HepG2 (cell line): ENCODE results near the gene CDK5RAP2. TPM values are rescaled to one million over a fixed set of nuclear protein-coding genes. Genes with fewer than 3 reads are reported as not detected.

Source experiments
- ARID3A ChIP-seq: IDR thresholded peaks from 2 replicates; pipeline ENCODE4 v1.6.1; 2012; ENCODE audit warnings: low read depth, low read length, improper control_type of control experiment
- HES4 ChIP-seq: sonication (generic); formaldehyde crosslinking; IDR thresholded peaks from 2 replicates; pipeline ENCODE4 v1.9.0; 2021; ENCODE audit warnings: mild to moderate bottlenecking, missing genetic modification reagents, borderline replicate concordance
- MNT ChIP-seq: fragments of 450-650 bp; IDR thresholded peaks from 2 replicates; pipeline ENCODE4 v1.6.1; 2016
- RELA ChIP-seq: sonication (generic); formaldehyde crosslinking; IDR thresholded peaks from 2 replicates; pipeline ENCODE4 v1.4.0; 2020; ENCODE audit warnings: missing genetic modification reagents
- SMC3 ChIP-seq: IDR thresholded peaks from 2 replicates; pipeline ENCODE4 v1.6.1; 2011; ENCODE audit warnings: low read length, improper control_type of control experiment
- TAF15 ChIP-seq: fragments of 200-400 bp; formaldehyde crosslinking; IDR thresholded peaks from one replicate; pipeline ENCODE4 v1.6.1; 2018; ENCODE audit warnings: mild to moderate bottlenecking, low read depth, low read length; ENCODE audit not compliant: poor library complexity, severe bottlenecking
- TCF7 ChIP-seq: sonication (generic); IDR thresholded peaks from 2 replicates; pipeline ENCODE4 v1.6.1; 2016; ENCODE audit warnings: antibody characterized with exemption, low read depth
- TOE1 ChIP-seq: sonication (generic); formaldehyde crosslinking; IDR thresholded peaks from 2 replicates; pipeline ENCODE4 v1.4.0; 2020; ENCODE audit warnings: mild to moderate bottlenecking, missing genetic modification reagents
- ZFP1 ChIP-seq: IDR thresholded peaks from 2 replicates; pipeline ENCODE4 v1.6.1; 2016
- ZNF431 ChIP-seq: sonication (generic); formaldehyde crosslinking; IDR thresholded peaks from 2 replicates; pipeline ENCODE4 v1.9.0; 2022; ENCODE audit warnings: missing genetic modification reagents, low read depth, mild to moderate bottlenecking, borderline replicate concordance
- ZNF564 ChIP-seq: sonication (generic); formaldehyde crosslinking; IDR thresholded peaks from 2 replicates; pipeline ENCODE4 v1.8.1; 2023; ENCODE audit warnings: mild to moderate bottlenecking, missing genetic modification reagents
- polyA plus RNA-seq, 8 experiments: library from polyadenylated mRNA; depleted of rRNA in 3 of 8; stranded (reverse) in 7 of 8; unstranded in 1 of 8; fragments of >200 nt; fragmentation: Illumina TruSeq in 4 of 8; extraction: Trizol in 4 of 8; gene quantifications; 2 replicates each; pipeline versions ENCODE4 v1.2.1 to v1.2.3, GENCODE V29; 2011 to 2016; ENCODE audit warnings: low read depth in 4 of 8, missing spikeins in 1 of 8, mixed read lengths in 1 of 8; ENCODE audit not compliant: insufficient read depth in 1 of 8
- total RNA-seq, 5 experiments: library from RNA; depleted of rRNA; stranded (reverse); fragments of >200 nt; fragmentation: Illumina TruSeq; extraction: Trizol; gene quantifications; 2 replicates each; pipeline ENCODE4 v1.2.3, GENCODE V29; 2016; ENCODE audit warnings: low read depth in 1 of 5

The CDK5RAP2 gene
- total and polyA plus RNA-seq, 2 of the 13 experiments (the other 11 are each of a cell fraction or from before 2014, with no cell fraction given), result 31.8 to 42.2 TPM

GRCh38 chr9:120571443-120572257, 8.3 kb downstream of the CDK5RAP2 start (continued):
- TF ChIP-seq SMC3 (peak; percentile 45; the same call in 1 of the 2 replicates), ARID3A (peak; percentile 9; the same call in 1 of the 2 replicates), MNT (peak; percentile 41), TAF15 (no peak), ZNF564 (CRISPR knock-in tag) (0 out of 2 replicates have a peak, but pooled peaks have one; percentile 17), RELA (CRISPR knock-in tag) (peak; percentile 50; the same call in 1 of the 2 replicates), TOE1 (CRISPR knock-in tag) (0 out of 2 replicates have a peak, but pooled peaks have one; percentile 61), TCF7 (peak; percentile 78), ZFP1 (peak; percentile 76; the same call in 1 of the 2 replicates), ZNF431 (CRISPR knock-in tag) (peak; percentile 75; the same call in 1 of the 2 replicates), HES4 (no peak)
